Neural cell (in vitro differentiated cells): ENCODE data around the gene EVC.

Experiments
- CTCF ChIP-seq: fragments of 450-650 bp; IDR thresholded peaks from 2 replicates; pipeline ENCODE4 v1.5.1; 2014; ENCODE audit warnings: antibody characterized with exemption, mild to moderate bottlenecking, moderate library complexity; ENCODE audit not compliant: poor library complexity, severe bottlenecking
- EP300 ChIP-seq: fragments of 450-650 bp; conservative IDR thresholded peaks from 2 replicates; pipeline ENCODE4 v1.6.1; 2014; ENCODE audit warnings: antibody characterized with exemption, mild to moderate bottlenecking, moderate library complexity; ENCODE audit not compliant: poor library complexity, severe bottlenecking
- EZH2 ChIP-seq: fragments of 200-600, 300-800 bp; shearing (Covaris generic), sonication (generic); IDR thresholded peaks from 2 replicates; pipeline ENCODE4 v1.6.1; 2014; ENCODE audit warnings: antibody characterized with exemption, low read length, borderline replicate concordance, mild to moderate bottlenecking; ENCODE audit not compliant: insufficient read depth, poor library complexity, severe bottlenecking
- MXI1 ChIP-seq: fragments of 450-650 bp; conservative IDR thresholded peaks from 2 replicates; pipeline ENCODE4 v1.6.1; 2014; ENCODE audit warnings: antibody characterized with exemption, mild to moderate bottlenecking; ENCODE audit not compliant: poor library complexity, severe bottlenecking

GRCh38 chr4:5816101-5816500 is 105.1 kb downstream of the EVC start:
- TF ChIP-seq CTCF: no peak
- no peak for TF ChIP-seq MXI1
- TF ChIP-seq EP300: no peak
- TF ChIP-seq EZH2: no peak
